Adrenal gland (tissue), 12 donors: Measurements from ENCODE around the gene MEIOSIN. TPM values are rescaled to one million over a fixed set of nuclear protein-coding genes. Genes with fewer than 3 reads are reported as not detected.

Source experiments
- DNase-seq, 7 donors: peaks; one replicate each; pipeline ENCODE4 v3.0.0-alpha.2; 2019 to 2020
- H3K27ac ChIP-seq, 5 donors: fragments of 200-600 bp; sonication (generic) in 4 of 5; 1 replicate in 3 of 5; 2 replicates in 2 of 5; pipeline versions ENCODE4 v1.5.1 to v1.8.0; 2016 to 2020; ENCODE audit warnings: mild to moderate bottlenecking in 1 of 5
- H3K27me3 ChIP-seq: fragments of 200-600 bp; 2 replicates; pipeline ENCODE4 v1.8.0; 2021
- H3K36me3 ChIP-seq, 2 donors: fragments of 200-600 bp; replicated peaks in 1 of 2; 1 replicate in 1 of 2; 2 replicates in 1 of 2; pipeline versions ENCODE4 v1.5.1 to v1.8.0; 2018 to 2022
- H3K4me1 ChIP-seq, 2 donors: fragments of 200-600 bp; replicated peaks in 1 of 2; 1 replicate in 1 of 2; 2 replicates in 1 of 2; pipeline versions ENCODE4 v1.5.1 to v1.8.0; 2018 to 2021
- H3K4me3 ChIP-seq, 4 donors: fragments of 200-600 bp; sonication (generic) in 3 of 4; one replicate each; pipeline ENCODE4 v1.5.1; 2016 to 2018
- H3K9me3 ChIP-seq, 3 donors: fragments of 200-600 bp; sonication (generic) in 1 of 3; replicated peaks in 1 of 3; 1 replicate in 2 of 3; 2 replicates in 1 of 3; pipeline versions ENCODE4 v1.5.1 to v1.8.0; 2016 to 2021
- CTCF ChIP-seq, 6 experiments: fragments of 450-650 bp in 4 of 6; fragments of 200-600 bp in 2 of 6; sonication (generic) in 1 of 6; IDR thresholded peaks; 1 replicate in 5 of 6; 2 replicates in 1 of 6; pipeline versions ENCODE4 v1.5.1 to v1.8.0; 2016 to 2021; ENCODE audit warnings: antibody characterized with exemption in 6 of 6, mild to moderate bottlenecking in 2 of 6, moderate library complexity in 1 of 6
- POLR2A ChIP-seq, 2 donors: fragments of 450-650 bp; IDR thresholded peaks; one replicate each; pipeline ENCODE4 v1.6.1; 2017; ENCODE audit warnings: antibody characterized with exemption in 2 of 2, mild to moderate bottlenecking in 2 of 2, moderate library complexity in 1 of 2
- whole genome bisulfite sequencing, 4 donors: extraction: QIAGEN DNeasy Blood & Tissue Kit in 2 of 4; methylation state at CpG; one replicate each; pipeline versions ENCODE4 v1.1.5 to v1.1.7; 2013 to 2017; 5-methylcytosine and 5-hydroxymethylcytosine counted together
- intact Hi-C, 2 donors: fragments of 100-400 bp; cut with DNase I; formaldehyde crosslinking; loops; one replicate each; pipeline versions ENCODE4 v1.14.1 to v1.15.0; 2022 to 2023
- polyA plus RNA-seq, 3 donors: library from polyadenylated mRNA; stranded (reverse); fragments of 200-250 nt in 2 of 3; fragments of 350-450 nt in 1 of 3; fragmentation: Illumina TruSeq in 1 of 3; extraction: RNeasy Lipid Tissue Mini Kit (QIAGEN cat#74804) in 1 of 3; gene quantifications; one replicate each; pipeline ENCODE4 v1.2.3, GENCODE V29; 2013 to 2014
- total RNA-seq, 9 donors: library from RNA; depleted of rRNA in 4 of 9; stranded (reverse); fragments of >200 nt in 4 of 9; fragments of 120-200 nt in 1 of 9; fragmentation: NEBNext Ultra II Directional in 1 of 9; extraction: Animal tissue kit (Norgen Biotek cat#: 25700) in 1 of 9; gene quantifications; one replicate each; pipeline versions ENCODE4 v1.1.0 to v1.2.4, GENCODE V29; 2013 to 2023
- donor health status: healthy with polysubstance abuse.
- donor health status: Bipolar disorder and iron deficiency.
- donor health status: DM: yes; HTN: yes; CAD: no.
- donor health status: DM: no; HTN: no; CAD: no.
- donor health status: DM: no; HTN: no; CAD: no.
- donor health status: DM: yes; HTN: yes; CAD: no.

MEIOSIN gene
- total and polyA plus RNA-seq, 12 donors: 0.03 to 0.06 (median 0.05) TPM; not detected in 9

- H3K4me1 ChIP-seq: peaks cover 7 to 24% of the 10 kb centered on the region in 2 donors
- H3K9me3 ChIP-seq: no peaks in the 10 kb centered on the region
- peak overlapping the region; percentile 92 to 98 (median 94) for H3K27ac ChIP-seq
- peak overlapping the region; percentile 56 to 89 (median 81) for H3K4me3 ChIP-seq
- peaks cover 0 to 8% of the 10 kb centered on the region in 2 donors for H3K36me3 ChIP-seq
- intact Hi-C loops: loop anchor here in 1 of 2 donors (5.0 kb wide), 1 partner anchor 56 kb away; no protein-coding TSS in a partner anchor
- peak; percentile 71 to 81 (median 75) for DNase-seq
- H3K27me3 ChIP-seq: no peaks in the 10 kb centered on the region
- 1% methylated on average over 102 of the region's 102 CpGs; no CpG with 5 or more reads in 2 of the 4 donors for WGBS, 4 donors
- TF ChIP-seq POLR2A (IDR thresholded peaks at IDR 0.05) (peak; percentile 27 to 55), CTCF (IDR thresholded peaks at IDR 0.05) (no peak)
Measured at GRCh38 chr19:45767881-45768654, 34.8 kb downstream of the MEIOSIN start.

- no peak for TF ChIP-seq CTCF (IDR thresholded peaks at IDR 0.05)
- TF ChIP-seq POLR2A (IDR thresholded peaks at IDR 0.05): no peak
- 0 to 2% (median 1%) methylated on average over 7 to 32 of the region's 33 CpGs for WGBS, 4 donors
- no peaks in the 10 kb centered on the region for H3K9me3 ChIP-seq
- H3K36me3 ChIP-seq: peaks cover 0 to 8% of the 10 kb centered on the region in 2 donors
- peak overlapping the region; percentile 92 to 98 (median 94) for H3K27ac ChIP-seq
- intact Hi-C loops: loop anchor here in 1 of 2 donors (5.0 kb wide), 1 partner anchor 56 kb away; no protein-coding TSS in a partner anchor
- no peaks in the 10 kb centered on the region for H3K27me3 ChIP-seq
- peak in 3 of 7 donors; percentile 56 to 70 (median 67) for DNase-seq
- H3K4me1 ChIP-seq: peaks cover 7 to 24% of the 10 kb centered on the region in 2 donors
- H3K4me3 ChIP-seq: peak overlapping the region; percentile 56 to 89 (median 81)
Measured at GRCh38 chr19:45768655-45768983, 35.4 kb downstream of the MEIOSIN start.

GRCh38 chr19:45768984-45769782 is 35.9 kb downstream of the MEIOSIN start, which contains the start of gene SIX5:
TSS of gene SIX5 (minus strand) at chr19:45769252. CDS start at chr19:45768844, 408 bp downstream.
- TF ChIP-seq CTCF (IDR thresholded peaks at IDR 0.05) (no peak), POLR2A (IDR thresholded peaks at IDR 0.05) (peak; percentile 79 to 82)
- WGBS, 4 donors: 0 to 1% (median 0%) methylated on average over 34 to 70 of the region's 70 CpGs
- H3K4me1 ChIP-seq: peaks cover 7 to 24% of the 10 kb centered on the region in 2 donors
- H3K27ac ChIP-seq: peak within 1 kb of the TSS; percentile 92 to 98 (median 94)
- peak; percentile 98 to 99 (median 99) for DNase-seq
- H3K4me3 ChIP-seq: peak within 1 kb of the TSS; percentile 56 to 89 (median 81)
- H3K36me3 ChIP-seq: peaks cover 0 to 8% of the 10 kb centered on the region in 2 donors
- no peaks in the 10 kb centered on the region for H3K9me3 ChIP-seq
- H3K27me3 ChIP-seq: no peaks in the 10 kb centered on the region
- intact Hi-C loops: loop anchor here in 1 of 2 donors (5.0 kb wide), 1 partner anchor 57 kb away; no protein-coding TSS in a partner anchor

GRCh38 chr19:45769821-45770191 is 36.6 kb downstream of the MEIOSIN start:
- WGBS, 4 donors: 0 to 1% (median 0%) methylated on average over 18 to 28 of the region's 28 CpGs
- intact Hi-C loops: loop anchor here in 1 of 2 donors (5.0 kb wide), 1 partner anchor 58 kb away; no protein-coding TSS in a partner anchor
- H3K4me1 ChIP-seq: peaks cover 7 to 24% of the 10 kb centered on the region in 2 donors
- peaks cover 0 to 13% of the 10 kb centered on the region in 2 donors for H3K36me3 ChIP-seq
- peak; percentile 68 to 87 (median 73) for DNase-seq
- TF ChIP-seq CTCF (IDR thresholded peaks at IDR 0.05): no peak
- TF ChIP-seq POLR2A (IDR thresholded peaks at IDR 0.05): no peak
- no peaks in the 10 kb centered on the region for H3K27me3 ChIP-seq
- H3K27ac ChIP-seq: peak overlapping the region; percentile 75 to 92 (median 90)
- no peaks in the 10 kb centered on the region for H3K9me3 ChIP-seq
- H3K4me3 ChIP-seq: peak overlapping the region in 3 of 4 donors; percentile 30 to 86 (median 68)
